Effector CD4-positive, alpha-beta T cell (primary cell): ENCODE data around the gene EVPL.

Experiments
- DNase-seq: peaks from one replicate; pipeline ENCODE4 v3.0.0-alpha.2; 2020

Gene EVPL

GRCh38 chr17:75959051-75959838, 67.9 kb downstream of the EVPL start:
- DNase-seq = no peak
